ENCODE results near the gene IMP4. TPM values are rescaled to one million over a fixed set of nuclear protein-coding genes. Genes with fewer than 3 reads are reported as not detected.

The IMP4 gene
- polyA plus RNA-seq, 3 donors: 57.6 to 81.2 (median 58.5) TPM

DNA sequence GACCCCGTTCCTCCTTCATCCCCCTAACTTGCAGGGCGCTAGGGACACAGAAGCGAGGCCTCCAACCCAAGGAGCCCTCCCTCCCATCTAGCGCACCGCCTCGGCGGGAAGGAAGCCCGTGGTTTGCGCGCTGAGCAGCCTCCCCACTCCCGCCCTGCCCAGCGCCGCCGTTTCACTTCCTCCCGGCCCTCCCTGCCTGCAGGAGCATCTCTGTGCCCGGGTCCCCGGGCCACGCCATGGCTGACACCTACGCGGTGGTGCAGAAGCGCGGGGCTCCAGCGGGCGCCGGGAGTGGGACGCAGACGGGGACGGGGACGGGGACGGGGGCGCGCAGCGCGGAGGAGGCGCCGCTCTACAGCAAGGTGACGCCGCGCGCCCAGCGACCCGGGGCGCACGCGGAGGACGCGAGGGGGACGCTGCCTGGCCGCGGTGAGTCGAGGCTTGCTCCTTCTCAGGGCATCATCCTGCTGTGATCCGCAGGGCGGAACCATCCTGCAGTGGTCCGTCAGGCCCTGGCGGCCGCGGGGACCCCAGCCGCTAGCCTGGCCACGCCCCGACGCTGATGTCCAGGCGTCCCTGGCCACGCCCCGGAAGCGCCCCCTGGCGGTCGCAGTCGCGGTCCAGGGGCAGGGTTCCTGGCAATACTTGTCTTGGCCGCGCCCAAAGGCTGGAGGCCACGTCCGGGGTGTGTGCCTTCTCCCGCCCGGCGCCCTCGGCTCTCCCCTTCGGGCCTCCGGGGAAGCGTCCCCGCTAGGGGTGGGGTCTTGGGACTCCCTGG is 29.5 kb downstream of the IMP4 start:
- H3K36me3 Mint-ChIP-seq: peaks cover 46 to 58% of the 10 kb centered on the region in 2 donors
- peak overlapping the region; percentile 58 to 90 for H3K27ac ChIP-seq (ENCODE audit: low read depth in 1 of 2, low read length in 2 of 2)
- H3K27ac Mint-ChIP-seq: peak overlapping the region; percentile 84 to 97 (median 94)
- H3K4me1 ChIP-seq (ENCODE audit: control insufficient read depth in 1 of 2, insufficient read depth in 2 of 2, low read length in 2 of 2): peaks cover 78 to 92% of the 10 kb centered on the region in 2 donors
- peak overlapping the region; percentile 88 for H2AFZ ChIP-seq (ENCODE audit: insufficient read depth, low read depth, low read length, poor library complexity, severe bottlenecking)
- H3K9me3 Mint-ChIP-seq: peaks cover 0 to 3% (median 0%) of the 10 kb centered on the region in 7 donors
- peaks cover 0 to 5% (median 4%) of the 10 kb centered on the region in 3 donors for H3K27me3 Mint-ChIP-seq (ENCODE audit: low read depth in 3 of 3)
- peak overlapping the region; percentile 97 for H3K4me2 ChIP-seq (replicated peaks; ENCODE audit: extremely low read depth, low read length, poor library complexity, severe bottlenecking)
- H3K27me3 ChIP-seq (ENCODE audit: control insufficient read depth in 2 of 2, insufficient read depth in 2 of 2, low read length in 2 of 2): no peaks in the 10 kb centered on the region
- DNase-seq: peak; percentile 73 to 75 (median 74)
- peak overlapping the region; percentile 89 to 96 for H3K4me3 Mint-ChIP-seq
- TF ChIP-seq, protein P1, sequence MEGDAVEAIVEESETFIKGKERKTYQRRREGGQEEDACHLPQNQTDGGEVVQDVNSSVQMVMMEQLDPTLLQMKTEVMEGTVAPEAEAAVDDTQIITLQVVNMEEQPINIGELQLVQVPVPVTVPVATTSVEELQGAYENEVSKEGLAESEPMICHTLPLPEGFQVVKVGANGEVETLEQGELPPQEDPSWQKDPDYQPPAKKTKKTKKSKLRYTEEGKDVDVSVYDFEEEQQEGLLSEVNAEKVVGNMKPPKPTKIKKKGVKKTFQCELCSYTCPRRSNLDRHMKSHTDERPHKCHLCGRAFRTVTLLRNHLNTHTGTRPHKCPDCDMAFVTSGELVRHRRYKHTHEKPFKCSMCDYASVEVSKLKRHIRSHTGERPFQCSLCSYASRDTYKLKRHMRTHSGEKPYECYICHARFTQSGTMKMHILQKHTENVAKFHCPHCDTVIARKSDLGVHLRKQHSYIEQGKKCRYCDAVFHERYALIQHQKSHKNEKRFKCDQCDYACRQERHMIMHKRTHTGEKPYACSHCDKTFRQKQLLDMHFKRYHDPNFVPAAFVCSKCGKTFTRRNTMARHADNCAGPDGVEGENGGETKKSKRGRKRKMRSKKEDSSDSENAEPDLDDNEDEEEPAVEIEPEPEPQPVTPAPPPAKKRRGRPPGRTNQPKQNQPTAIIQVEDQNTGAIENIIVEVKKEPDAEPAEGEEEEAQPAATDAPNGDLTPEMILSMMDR (IDR thresholded peaks at IDR 0.05): peak; percentile 93
- H3K79me2 ChIP-seq (ENCODE audit: insufficient read depth, low read length): peaks cover 79% of the 10 kb centered on the region
- H3K9me3 ChIP-seq (replicated peaks in 1 of 2; ENCODE audit: control insufficient read depth in 1 of 2, insufficient read depth in 1 of 2, low read length in 2 of 2): no peaks in the 10 kb centered on the region
- peaks cover 83% of the 10 kb centered on the region for H3K4me1 Mint-ChIP-seq
- H3K36me3 ChIP-seq (replicated peaks in 1 of 2; ENCODE audit: control insufficient read depth in 1 of 2, insufficient read depth in 2 of 2, low read length in 2 of 2): peaks cover 32 to 44% of the 10 kb centered on the region in 2 donors
- H4K20me1 ChIP-seq (ENCODE audit: insufficient read depth, low read length): peaks cover 46% of the 10 kb centered on the region
- under 1% methylated on average over 73 of the region's 81 CpGs for WGBS (ENCODE audit: insufficient coverage)
- H3K4me3 ChIP-seq (replicated peaks in 1 of 3; ENCODE audit: low read depth in 2 of 3, low read length in 3 of 3): peak overlapping the region; percentile 74 to 91 (median 85)
- intact Hi-C loops (cut with micrococcal nuclease): no loop called here
- peak overlapping the region; percentile 76 for H3K9ac ChIP-seq (ENCODE audit: insufficient read depth, low read length, poor library complexity, severe bottlenecking)

DNA sequence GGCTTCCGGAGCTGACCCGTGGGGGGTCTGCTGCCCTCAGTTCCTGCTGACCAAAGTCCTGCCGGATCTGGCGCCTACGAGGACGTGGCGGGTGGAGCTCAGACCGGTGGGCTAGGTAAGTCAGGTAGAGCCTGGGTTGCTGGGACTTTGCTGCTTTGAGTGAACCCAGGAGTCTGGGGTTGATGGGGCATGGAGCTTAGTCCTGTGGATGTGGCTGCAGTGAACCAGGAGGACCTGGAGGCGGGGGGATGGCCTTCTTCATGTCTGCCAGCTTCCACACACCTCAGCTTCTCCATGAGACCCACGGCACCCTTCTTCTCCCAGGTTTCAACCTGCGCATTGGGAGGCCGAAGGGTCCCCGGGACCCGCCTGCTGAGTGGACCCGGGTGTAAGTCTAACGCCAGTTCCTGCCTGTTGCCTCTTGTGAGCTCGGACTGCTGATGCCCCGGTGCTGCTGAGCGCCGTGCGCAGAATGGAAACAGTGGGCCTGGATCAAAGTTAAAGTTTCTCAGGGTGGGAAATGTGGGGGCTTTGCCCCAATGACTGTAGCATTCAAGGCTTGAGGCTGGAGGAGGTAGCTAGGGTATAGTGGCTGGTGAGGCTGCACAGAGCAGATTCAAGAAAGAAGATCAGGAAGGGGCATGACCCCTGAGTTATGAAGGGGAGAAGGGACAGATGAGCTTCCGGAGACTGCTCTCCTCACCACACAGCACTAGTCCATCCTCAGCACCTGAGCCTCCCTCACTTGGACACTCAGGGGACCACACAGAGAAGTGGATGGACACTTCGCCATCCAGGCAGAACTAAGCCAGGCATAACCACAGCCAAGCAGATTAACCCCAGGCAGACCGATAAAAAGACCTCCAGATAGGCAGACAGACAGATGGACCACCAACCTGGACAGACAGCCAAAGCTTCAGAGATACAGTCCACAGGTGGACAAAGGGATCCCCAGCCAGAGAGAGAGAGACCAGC is 30.4 kb downstream of the IMP4 start:
- Mint-ChIP-seq H3K4me1 (peaks cover 87% of the 10 kb centered on the region), H3K9me3 (peaks cover 0 to 3% (median 0%) of the 10 kb centered on the region in 7 donors), H3K4me3 (peak overlapping the region; percentile 89 to 96), H3K27ac (peak overlapping the region; percentile 65 to 88 (median 81)), H3K36me3 (peaks cover 48 to 58% of the 10 kb centered on the region in 2 donors), H3K27me3 (ENCODE audit: low read depth in 3 of 3) (peaks cover 0 to 5% (median 4%) of the 10 kb centered on the region in 3 donors)
- Histone ChIP-seq H3K27me3 (ENCODE audit: control insufficient read depth in 2 of 2, insufficient read depth in 2 of 2, low read length in 2 of 2) (no peaks in the 10 kb centered on the region), H3K4me3 (replicated peaks in 1 of 3; ENCODE audit: low read depth in 2 of 3, low read length in 3 of 3) (peak overlapping the region; percentile 74 to 91 (median 85)), H3K79me2 (ENCODE audit: insufficient read depth, low read length) (peaks cover 80% of the 10 kb centered on the region), H3K4me2 (replicated peaks; ENCODE audit: extremely low read depth, low read length, poor library complexity, severe bottlenecking) (peak overlapping the region; percentile 97), H4K20me1 (ENCODE audit: insufficient read depth, low read length) (peaks cover 55% of the 10 kb centered on the region), H3K9ac (ENCODE audit: insufficient read depth, low read length, poor library complexity, severe bottlenecking) (peak overlapping the region; percentile 76), H2AFZ (ENCODE audit: insufficient read depth, low read depth, low read length, poor library complexity, severe bottlenecking) (peak overlapping the region; percentile 88), H3K9me3 (replicated peaks in 1 of 2; ENCODE audit: control insufficient read depth in 1 of 2, insufficient read depth in 1 of 2, low read length in 2 of 2) (no peaks in the 10 kb centered on the region), H3K36me3 (replicated peaks in 1 of 2; ENCODE audit: control insufficient read depth in 1 of 2, insufficient read depth in 2 of 2, low read length in 2 of 2) (peaks cover 35 to 53% of the 10 kb centered on the region in 2 donors), H3K27ac (ENCODE audit: low read depth in 1 of 2, low read length in 2 of 2) (peak overlapping the region; percentile 58 to 90), H3K4me1 (ENCODE audit: control insufficient read depth in 1 of 2, insufficient read depth in 2 of 2, low read length in 2 of 2) (peaks cover 77 to 94% of the 10 kb centered on the region in 2 donors)
- TF ChIP-seq, protein P1 (IDR thresholded peaks at IDR 0.05): peak; percentile 37
- intact Hi-C loops (cut with micrococcal nuclease): no loop called here
- DNase-seq: no peak
- 58% methylated on average over 22 of the region's 24 CpGs for WGBS (ENCODE audit: insufficient coverage)

Measured in CD14-positive monocyte (primary cell).